Measurements from ENCODE around the gene SCAMP4.

SCAMP4 gene

DNA sequence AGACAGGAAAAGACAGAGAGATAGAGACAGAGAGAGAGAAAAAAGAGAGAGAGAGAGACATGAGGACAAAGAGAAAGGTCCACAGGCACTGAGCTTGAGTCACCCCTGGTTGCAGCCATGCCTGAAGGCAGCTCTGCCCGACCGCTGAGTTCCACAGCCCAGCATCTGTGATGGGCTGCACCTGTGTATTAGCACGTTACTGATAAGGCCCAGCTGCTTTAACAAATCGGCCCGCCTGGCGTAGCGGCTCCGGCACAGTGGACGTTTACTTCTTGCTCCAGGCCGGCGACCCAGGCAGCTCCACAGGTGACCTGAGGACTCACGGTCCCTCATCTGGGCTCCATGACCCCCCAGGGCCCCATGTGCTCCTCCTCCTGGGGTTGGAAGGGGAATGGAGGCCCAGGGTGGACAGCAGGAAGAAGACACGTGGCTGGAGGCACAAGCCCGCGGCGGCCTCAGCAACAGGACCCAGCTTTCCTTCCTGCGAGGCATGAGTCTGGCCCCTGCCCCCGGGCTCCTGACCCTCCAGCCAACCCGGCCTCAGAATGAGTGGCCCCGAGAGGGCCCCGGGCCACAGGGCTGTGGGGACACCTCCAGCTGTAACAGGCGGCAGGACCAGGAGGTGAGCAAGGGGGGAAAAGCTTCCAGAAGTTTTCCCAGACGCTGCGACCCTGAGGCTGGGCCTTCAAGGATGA is 31.9 kb downstream of the SCAMP4 start:
- DNase-seq (ENCODE audit: low read depth in 1 of 2, low spot score in 1 of 2): no peak
- TF ChIP-seq, protein P1, sequence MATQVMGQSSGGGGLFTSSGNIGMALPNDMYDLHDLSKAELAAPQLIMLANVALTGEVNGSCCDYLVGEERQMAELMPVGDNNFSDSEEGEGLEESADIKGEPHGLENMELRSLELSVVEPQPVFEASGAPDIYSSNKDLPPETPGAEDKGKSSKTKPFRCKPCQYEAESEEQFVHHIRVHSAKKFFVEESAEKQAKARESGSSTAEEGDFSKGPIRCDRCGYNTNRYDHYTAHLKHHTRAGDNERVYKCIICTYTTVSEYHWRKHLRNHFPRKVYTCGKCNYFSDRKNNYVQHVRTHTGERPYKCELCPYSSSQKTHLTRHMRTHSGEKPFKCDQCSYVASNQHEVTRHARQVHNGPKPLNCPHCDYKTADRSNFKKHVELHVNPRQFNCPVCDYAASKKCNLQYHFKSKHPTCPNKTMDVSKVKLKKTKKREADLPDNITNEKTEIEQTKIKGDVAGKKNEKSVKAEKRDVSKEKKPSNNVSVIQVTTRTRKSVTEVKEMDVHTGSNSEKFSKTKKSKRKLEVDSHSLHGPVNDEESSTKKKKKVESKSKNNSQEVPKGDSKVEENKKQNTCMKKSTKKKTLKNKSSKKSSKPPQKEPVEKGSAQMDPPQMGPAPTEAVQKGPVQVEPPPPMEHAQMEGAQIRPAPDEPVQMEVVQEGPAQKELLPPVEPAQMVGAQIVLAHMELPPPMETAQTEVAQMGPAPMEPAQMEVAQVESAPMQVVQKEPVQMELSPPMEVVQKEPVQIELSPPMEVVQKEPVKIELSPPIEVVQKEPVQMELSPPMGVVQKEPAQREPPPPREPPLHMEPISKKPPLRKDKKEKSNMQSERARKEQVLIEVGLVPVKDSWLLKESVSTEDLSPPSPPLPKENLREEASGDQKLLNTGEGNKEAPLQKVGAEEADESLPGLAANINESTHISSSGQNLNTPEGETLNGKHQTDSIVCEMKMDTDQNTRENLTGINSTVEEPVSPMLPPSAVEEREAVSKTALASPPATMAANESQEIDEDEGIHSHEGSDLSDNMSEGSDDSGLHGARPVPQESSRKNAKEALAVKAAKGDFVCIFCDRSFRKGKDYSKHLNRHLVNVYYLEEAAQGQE (IDR thresholded peaks at IDR 0.05; ENCODE audit: insufficient replicate concordance, low read depth): no peak
- TF ChIP-seq SPI1 (IDR thresholded peaks at IDR 0.05; ENCODE audit: borderline replicate concordance, low read depth) (no peak), POLR2AphosphoS5 (IDR thresholded peaks at IDR 0.05; ENCODE audit: low read depth) (no peak), GABPA (IDR thresholded peaks at IDR 0.05; ENCODE audit: low read depth) (no peak)
- TF ChIP-seq, protein P2, sequence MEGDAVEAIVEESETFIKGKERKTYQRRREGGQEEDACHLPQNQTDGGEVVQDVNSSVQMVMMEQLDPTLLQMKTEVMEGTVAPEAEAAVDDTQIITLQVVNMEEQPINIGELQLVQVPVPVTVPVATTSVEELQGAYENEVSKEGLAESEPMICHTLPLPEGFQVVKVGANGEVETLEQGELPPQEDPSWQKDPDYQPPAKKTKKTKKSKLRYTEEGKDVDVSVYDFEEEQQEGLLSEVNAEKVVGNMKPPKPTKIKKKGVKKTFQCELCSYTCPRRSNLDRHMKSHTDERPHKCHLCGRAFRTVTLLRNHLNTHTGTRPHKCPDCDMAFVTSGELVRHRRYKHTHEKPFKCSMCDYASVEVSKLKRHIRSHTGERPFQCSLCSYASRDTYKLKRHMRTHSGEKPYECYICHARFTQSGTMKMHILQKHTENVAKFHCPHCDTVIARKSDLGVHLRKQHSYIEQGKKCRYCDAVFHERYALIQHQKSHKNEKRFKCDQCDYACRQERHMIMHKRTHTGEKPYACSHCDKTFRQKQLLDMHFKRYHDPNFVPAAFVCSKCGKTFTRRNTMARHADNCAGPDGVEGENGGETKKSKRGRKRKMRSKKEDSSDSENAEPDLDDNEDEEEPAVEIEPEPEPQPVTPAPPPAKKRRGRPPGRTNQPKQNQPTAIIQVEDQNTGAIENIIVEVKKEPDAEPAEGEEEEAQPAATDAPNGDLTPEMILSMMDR (IDR thresholded peaks at IDR 0.05; ENCODE audit: insufficient read depth, low read length): no peak
- Histone ChIP-seq H3K4me3 (replicated peaks; ENCODE audit: insufficient read depth, low read length) (no peak overlapping the region), H3K27me3 (ENCODE audit: insufficient read depth, poor library complexity, severe bottlenecking) (no peaks in the 10 kb centered on the region), H3K27ac (replicated peaks) (no peak overlapping the region)

DNA sequence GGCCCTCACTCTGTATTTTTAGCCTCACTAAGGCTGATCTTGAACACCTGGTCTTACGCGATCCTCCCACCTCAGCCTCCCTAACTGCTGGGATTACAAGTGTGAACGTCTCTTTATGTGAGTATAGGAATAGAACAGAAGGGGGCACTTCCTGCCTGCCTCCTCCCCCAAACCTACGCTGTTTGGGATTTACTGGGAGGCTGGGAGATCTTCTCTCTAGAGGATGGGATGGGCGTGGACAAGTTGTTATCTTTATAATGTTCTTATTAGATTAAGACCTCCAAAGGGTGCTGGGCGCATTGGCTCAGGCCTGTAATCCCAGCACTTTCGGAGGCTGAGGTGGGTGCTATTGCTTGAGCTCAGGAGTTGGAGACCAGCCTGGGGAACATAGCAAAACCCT is 32.9 kb downstream of the SCAMP4 start:
- H3K27me3 ChIP-seq (ENCODE audit: insufficient read depth, poor library complexity, severe bottlenecking): no peaks in the 10 kb centered on the region
- DNase-seq (ENCODE audit: low read depth in 1 of 2, low spot score in 1 of 2): no peak
- no peak overlapping the region for H3K4me3 ChIP-seq (replicated peaks; ENCODE audit: insufficient read depth, low read length)
- TF ChIP-seq POLR2AphosphoS5 (IDR thresholded peaks at IDR 0.05; ENCODE audit: low read depth) (no peak), GABPA (IDR thresholded peaks at IDR 0.05; ENCODE audit: low read depth) (no peak), SPI1 (IDR thresholded peaks at IDR 0.05; ENCODE audit: borderline replicate concordance, low read depth) (no peak)
- TF ChIP-seq, protein P1 (IDR thresholded peaks at IDR 0.05; ENCODE audit: insufficient replicate concordance, low read depth): no peak
- TF ChIP-seq, protein P2 (IDR thresholded peaks at IDR 0.05; ENCODE audit: insufficient read depth, low read length): no peak
- no peak overlapping the region for H3K27ac ChIP-seq (replicated peaks)

- H3K27me3 ChIP-seq (ENCODE audit: insufficient read depth, poor library complexity, severe bottlenecking): no peaks in the 10 kb centered on the region
- DNase-seq (ENCODE audit: low read depth in 1 of 2, low spot score in 1 of 2): no peak
- TF ChIP-seq GABPA (IDR thresholded peaks at IDR 0.05; ENCODE audit: low read depth) (no peak), SPI1 (IDR thresholded peaks at IDR 0.05; ENCODE audit: borderline replicate concordance, low read depth) (no peak), POLR2AphosphoS5 (IDR thresholded peaks at IDR 0.05; ENCODE audit: low read depth) (no peak)
- TF ChIP-seq, protein P2 (IDR thresholded peaks at IDR 0.05; ENCODE audit: insufficient read depth, low read length): no peak
- TF ChIP-seq, protein P1 (IDR thresholded peaks at IDR 0.05; ENCODE audit: insufficient replicate concordance, low read depth): no peak
- peak within 1 kb of the TSS; percentile 92 for H3K27ac ChIP-seq (replicated peaks)
- peak within 1 kb of the TSS; percentile 95 for H3K4me3 ChIP-seq (replicated peaks; ENCODE audit: insufficient read depth, low read length)
These were observed 36.2 kb downstream of the SCAMP4 start, which contains the start of gene CSNK1G2 for GRCh38 chr19:1941146-1942077. TSS of gene CSNK1G2 (plus strand) at chr19:1941172. CDS start at chr19:1969773, 28,601 bp downstream.
